ENCODE data around the gene SOWAHD.

DNA sequence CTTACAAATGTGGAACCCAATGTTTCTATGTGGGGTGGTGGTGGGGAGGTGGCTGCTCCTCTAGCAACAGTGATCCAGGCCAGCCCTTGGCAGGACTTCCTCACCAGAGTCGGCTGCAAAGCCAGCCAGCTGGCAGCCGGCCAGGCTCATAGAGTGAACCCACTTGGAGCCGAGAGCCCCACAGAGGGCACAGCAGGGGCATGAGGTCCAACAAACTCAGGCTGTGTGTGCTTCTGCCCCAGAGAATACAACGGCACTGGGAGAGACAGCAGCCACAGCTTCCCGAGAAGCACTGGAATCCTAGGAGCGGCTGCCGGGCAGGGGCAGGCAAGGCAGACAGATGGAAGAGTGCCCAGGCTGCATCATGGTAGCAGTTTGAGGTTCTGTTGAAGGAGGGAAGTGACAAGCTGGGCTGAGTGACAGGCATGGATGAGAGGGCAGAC lies 23.5 kb upstream of the SOWAHD start:
- no peak for TF ChIP-seq EGR1 (IDR thresholded peaks at IDR 0.05; ENCODE audit: low read depth)
- TF ChIP-seq, protein P1, sequence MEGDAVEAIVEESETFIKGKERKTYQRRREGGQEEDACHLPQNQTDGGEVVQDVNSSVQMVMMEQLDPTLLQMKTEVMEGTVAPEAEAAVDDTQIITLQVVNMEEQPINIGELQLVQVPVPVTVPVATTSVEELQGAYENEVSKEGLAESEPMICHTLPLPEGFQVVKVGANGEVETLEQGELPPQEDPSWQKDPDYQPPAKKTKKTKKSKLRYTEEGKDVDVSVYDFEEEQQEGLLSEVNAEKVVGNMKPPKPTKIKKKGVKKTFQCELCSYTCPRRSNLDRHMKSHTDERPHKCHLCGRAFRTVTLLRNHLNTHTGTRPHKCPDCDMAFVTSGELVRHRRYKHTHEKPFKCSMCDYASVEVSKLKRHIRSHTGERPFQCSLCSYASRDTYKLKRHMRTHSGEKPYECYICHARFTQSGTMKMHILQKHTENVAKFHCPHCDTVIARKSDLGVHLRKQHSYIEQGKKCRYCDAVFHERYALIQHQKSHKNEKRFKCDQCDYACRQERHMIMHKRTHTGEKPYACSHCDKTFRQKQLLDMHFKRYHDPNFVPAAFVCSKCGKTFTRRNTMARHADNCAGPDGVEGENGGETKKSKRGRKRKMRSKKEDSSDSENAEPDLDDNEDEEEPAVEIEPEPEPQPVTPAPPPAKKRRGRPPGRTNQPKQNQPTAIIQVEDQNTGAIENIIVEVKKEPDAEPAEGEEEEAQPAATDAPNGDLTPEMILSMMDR (IDR thresholded peaks at IDR 0.05 in 2 of 3, conservative IDR thresholded peaks at IDR 0.05 in 1 of 3; ENCODE audit: borderline replicate concordance in 1 of 3, insufficient read depth in 1 of 3, low read depth in 2 of 3, low read length in 2 of 3), result no peak
- no peak for TF ChIP-seq SIN3A (IDR thresholded peaks at IDR 0.05; ENCODE audit: low read depth)
- TF ChIP-seq RAD21 (IDR thresholded peaks at IDR 0.05; ENCODE audit: low read depth), result no peak
- no peak for TF ChIP-seq POLR2A (IDR thresholded peaks at IDR 0.05; ENCODE audit: borderline replicate concordance, extremely low read depth, insufficient read depth, insufficient read length)
- no peak for TF ChIP-seq POLR2AphosphoS5 (IDR thresholded peaks at IDR 0.05; ENCODE audit: low read depth, low read length)
- TF ChIP-seq ZBTB33 (IDR thresholded peaks at IDR 0.05; ENCODE audit: extremely low read depth, insufficient replicate concordance, low read length), result no peak
